ENCODE measurements around the gene ATXN7L1.

GRCh38 chr7:105708763-105709080 is 167.7 kb downstream of the ATXN7L1 start:
- TF ChIP-seq EZH2phosphoT487 (IDR thresholded peaks at IDR 0.05; ENCODE audit: low read depth) (no peak), CTCF (IDR thresholded peaks at IDR 0.05; ENCODE audit: low read depth, low read length) (no peak)

Measured in OCI-LY3 (cell line).